Right lobe of liver (tissue), 6 donors: Measurements from ENCODE around the gene CYFIP1. TPM values are rescaled to one million over a fixed set of nuclear protein-coding genes. Genes with fewer than 3 reads are reported as not detected.

Source experiments
- ATAC-seq, 4 donors: fragments of 200-7000 bp; cut with Tn5 transposase; one replicate each; pipeline ENCODE4 v1.9.1; 2020; ENCODE audit warnings: mild to moderate bottlenecking in 4 of 4, moderate library complexity in 4 of 4
- DNase-seq, 3 donors: peaks; one replicate each; pipeline ENCODE4 v3.0.0-alpha.2; 2020
- H3K27ac ChIP-seq, 3 donors: fragments of 200-600 bp; one replicate each; pipeline ENCODE4 v1.8.0; 2022
- H3K27me3 ChIP-seq, 2 donors: fragments of 200-600 bp; one replicate each; pipeline ENCODE4 v1.8.0; 2022
- H3K36me3 ChIP-seq, 4 donors: fragments of 200-600 bp; sonication (generic) in 1 of 4; one replicate each; pipeline versions ENCODE4 v1.5.1 to v1.8.0; 2017 to 2022; ENCODE audit warnings: control low read depth in 1 of 4
- H3K4me1 ChIP-seq, 4 donors: fragments of 200-600 bp; sonication (generic) in 1 of 4; one replicate each; pipeline versions ENCODE4 v1.5.1 to v1.8.0; 2017 to 2022; ENCODE audit warnings: control low read depth in 1 of 4
- H3K4me3 ChIP-seq, 3 donors: fragments of 200-600 bp; one replicate each; pipeline ENCODE4 v1.8.0; 2022
- H3K9me3 ChIP-seq, 4 donors: fragments of 200-600 bp; sonication (generic) in 1 of 4; one replicate each; pipeline versions ENCODE4 v1.5.1 to v1.8.0; 2017 to 2022; ENCODE audit warnings: control low read depth in 1 of 4
- CTCF ChIP-seq, 4 donors: fragments of 200-600 bp in 3 of 4; fragments of 450-650 bp in 1 of 4; IDR thresholded peaks; one replicate each; pipeline versions ENCODE4 v1.5.1 to v1.8.0; 2016 to 2022; ENCODE audit warnings: antibody characterized with exemption in 4 of 4, mild to moderate bottlenecking in 2 of 4
- POLR2A ChIP-seq: fragments of 450-650 bp; IDR thresholded peaks from one replicate; pipeline ENCODE4 v1.6.1; 2017; ENCODE audit warnings: antibody characterized with exemption, mild to moderate bottlenecking
- WGBS: methylation state at CpG from one replicate; pipeline ENCODE4 v1.1.6; 2018; ENCODE audit warnings: low coverage, low lambda C conversion rate; ENCODE audit not compliant: insufficient coverage; ENCODE audit errors: missing lambda C conversion rate; 5-methylcytosine and 5-hydroxymethylcytosine counted together
- intact Hi-C, 2 donors: fragments of 100-400 bp; cut with DNase I; formaldehyde crosslinking; loops; one replicate each; pipeline versions ENCODE4 v1.11.2 to v1.14.1; 2022
- total RNA-seq, 6 experiments: library from RNA; depleted of rRNA in 2 of 6; stranded (reverse); fragments of >200 nt in 2 of 6; fragmentation: NEBNext Ultra II Directional in 3 of 6; extraction: Animal tissue kit (Norgen Biotek cat#: 25700) in 3 of 6; gene quantifications; one replicate each; pipeline versions ENCODE4 v1.1.0 to v1.2.4, GENCODE V29; 2016 to 2023
- donor health status: DM: no; HTN: yes; CAD: no.
- donor health status: DM: no; HTN: no; CAD: no.
- donor health status: DM: no; HTN: no; CAD: no.
- donor health status: DM: no; HTN: yes; CAD: no.
- donor health status: DM: no; HTN: yes; CAD: no.

CYFIP1 gene
- total RNA-seq, 6 experiments from 2014 or later: 44.3 to 73.2 (median 50.7) TPM

- Histone ChIP-seq H3K4me3 (no peak overlapping the region), H3K27ac (no peak overlapping the region), H3K9me3 (no peaks in the 10 kb centered on the region), H3K36me3 (peaks cover 0 to 36% (median 13%) of the 10 kb centered on the region in 4 donors), H3K27me3 (no peaks in the 10 kb centered on the region), H3K4me1 (no peaks in the 10 kb centered on the region)
- WGBS: 78% methylated on average over 7 of the region's 28 CpGs
- intact Hi-C loops: no loop called here
- TF ChIP-seq CTCF (IDR thresholded peaks at IDR 0.05): no peak
- no peak for ATAC-seq
- no peak for DNase-seq
Measured at GRCh38 chr15:22931784-22932536, 48.2 kb downstream of the CYFIP1 start.

GRCh38 chr15:22930782-22931484 is 49.2 kb downstream of the CYFIP1 start:
- no peaks in the 10 kb centered on the region for H3K9me3 ChIP-seq
- 62% methylated on average over 5 of the region's 10 CpGs for WGBS
- H3K4me1 ChIP-seq: no peaks in the 10 kb centered on the region
- DNase-seq (peak in 2 of 3 donors; percentile 55 to 74), ATAC-seq (peak; percentile 81 to 96 (median 85))
- H3K4me3 ChIP-seq: no peak overlapping the region
- intact Hi-C loops: no loop called here
- H3K36me3 ChIP-seq: peaks cover 0 to 26% (median 8%) of the 10 kb centered on the region in 4 donors
- no peak for TF ChIP-seq POLR2A
- TF ChIP-seq CTCF (IDR thresholded peaks at IDR 0.05): no peak
- no peak overlapping the region for H3K27ac ChIP-seq
- no peaks in the 10 kb centered on the region for H3K27me3 ChIP-seq

GRCh38 chr15:22927761-22928160 is 52.4 kb downstream of the CYFIP1 start:
- DNase-seq: no peak
- Histone ChIP-seq H3K27me3 (no peaks in the 10 kb centered on the region), H3K27ac (no peak overlapping the region), H3K4me1 (no peaks in the 10 kb centered on the region), H3K36me3 (peaks cover 0 to 23% (median 5%) of the 10 kb centered on the region in 4 donors), H3K9me3 (no peaks in the 10 kb centered on the region), H3K4me3 (no peak overlapping the region)
- intact Hi-C loops: no loop called here
- WGBS: 100% methylated on average over 5 of the region's 25 CpGs
- no peak for TF ChIP-seq CTCF (IDR thresholded peaks at IDR 0.05)
- no peak for TF ChIP-seq POLR2A
- ATAC-seq: no peak

GRCh38 chr15:22925875-22926274 is 54.3 kb downstream of the CYFIP1 start:
- ATAC-seq: no peak
- Histone ChIP-seq H3K9me3 (no peaks in the 10 kb centered on the region), H3K27me3 (no peaks in the 10 kb centered on the region), H3K36me3 (peaks cover 0 to 11% (median under 1%) of the 10 kb centered on the region in 4 donors), H3K27ac (no peak overlapping the region), H3K4me1 (no peaks in the 10 kb centered on the region), H3K4me3 (no peak overlapping the region)
- no peak for DNase-seq
- intact Hi-C loops: no loop called here
- WGBS: 97% methylated on average over 10 of the region's 17 CpGs
- TF ChIP-seq POLR2A (no peak), CTCF (IDR thresholded peaks at IDR 0.05) (no peak)
